ENCODE results near the gene CD27.

CD27 gene

GRCh38 chr12:6444704-6445688 lies at the start of gene CD27:
Gene CD27 (plus strand): TSS chr12:6444955. CDS start chr12:6445096, 141 bp downstream.
- Histone ChIP-seq H3K4me1 (ENCODE audit: control insufficient read depth, insufficient read depth, low read length) (no peaks in the 10 kb centered on the region), H3K27ac (ENCODE audit: extremely low read depth, low read depth, low read length) (no peak within 1 kb of the TSS), H3K9me3 (ENCODE audit: control insufficient read depth, insufficient read depth, low read depth, low read length) (no peaks in the 10 kb centered on the region), H3K36me3 (ENCODE audit: control insufficient read depth in 2 of 2, insufficient read depth in 1 of 2, low read length in 2 of 2) (no peaks in the 10 kb centered on the region), H3K4me3 (ENCODE audit: low read depth, low read length) (no peak within 1 kb of the TSS)
- no peak for TF ChIP-seq ZNF354C (tag by site-specific recombination; IDR thresholded peaks at IDR 0.05; ENCODE audit: borderline replicate concordance, low read depth)
- no peak for TF ChIP-seq ZNF558 (tag by site-specific recombination; IDR thresholded peaks at IDR 0.05)
- TF ChIP-seq ZIC2 (tag by site-specific recombination; IDR thresholded peaks at IDR 0.05), result no peak
- TF ChIP-seq BCL6B (tag by site-specific recombination; IDR thresholded peaks at IDR 0.05), result no peak
- no peak for TF ChIP-seq ZNF76 (tag by site-specific recombination; IDR thresholded peaks at IDR 0.05; ENCODE audit: borderline replicate concordance, low read depth)
- no peak for TF ChIP-seq ZBTB48 (tag by site-specific recombination; IDR thresholded peaks at IDR 0.05)
- no peak for TF ChIP-seq ZNF140 (tag by site-specific recombination; IDR thresholded peaks at IDR 0.05)
- no peak for TF ChIP-seq ZNF843 (tag by site-specific recombination; IDR thresholded peaks at IDR 0.05)
- no peak for TF ChIP-seq ZNF791 (tag by site-specific recombination; IDR thresholded peaks at IDR 0.05)
- TF ChIP-seq ZNF529 (tag by site-specific recombination; IDR thresholded peaks at IDR 0.05; ENCODE audit: insufficient replicate concordance), result no peak
- TF ChIP-seq KLF17 (tag by site-specific recombination; IDR thresholded peaks at IDR 0.05), result no peak
- no peak for TF ChIP-seq RBAK (tag by site-specific recombination; IDR thresholded peaks at IDR 0.05)
- no peak for TF ChIP-seq GLIS1 (tag by site-specific recombination; IDR thresholded peaks at IDR 0.05)
- TF ChIP-seq ZNF280C (tag by site-specific recombination; IDR thresholded peaks at IDR 0.05), result no peak
- TF ChIP-seq MEIS1 (CRISPR knock-in tag; IDR thresholded peaks at IDR 0.05; ENCODE audit: borderline replicate concordance), result no peak
- TF ChIP-seq ZNF426 (tag by site-specific recombination; IDR thresholded peaks at IDR 0.05), result no peak
- ChIA-PET CTCF (interaction anchor here (0.9 kb wide), 1 partner anchor 21 kb away, joined by 4 read pairs; no protein-coding TSS in a partner anchor), POLR2A (interaction anchor here (1.7 to 1.9 kb wide), 2 partner anchors 25 to 89 kb away, joined by 4 to 5 read pairs; partner anchors contain the start of genes GAPDH and VAMP1)

GRCh38 chr12:6396031-6396430 lies 48.7 kb upstream of the CD27 start:
- CTCF ChIA-PET, result no interaction called here
- Histone ChIP-seq H3K9me3 (ENCODE audit: control insufficient read depth, insufficient read depth, low read depth, low read length) (no peaks in the 10 kb centered on the region), H3K4me1 (ENCODE audit: control insufficient read depth, insufficient read depth, low read length) (no peaks in the 10 kb centered on the region), H3K36me3 (ENCODE audit: control insufficient read depth in 2 of 2, insufficient read depth in 1 of 2, low read length in 2 of 2) (no peaks in the 10 kb centered on the region), H3K4me3 (ENCODE audit: low read depth, low read length) (no peak overlapping the region), H3K27ac (ENCODE audit: extremely low read depth, low read depth, low read length) (no peak overlapping the region)
- TF ChIP-seq ZNF76 (tag by site-specific recombination; IDR thresholded peaks at IDR 0.05; ENCODE audit: borderline replicate concordance, low read depth), result no peak
- TF ChIP-seq ZNF48 (tag by site-specific recombination; IDR thresholded peaks at IDR 0.05), result no peak
- no peak for TF ChIP-seq ZNF837 (tag by site-specific recombination; IDR thresholded peaks at IDR 0.05)
- TF ChIP-seq AEBP2 (tag by site-specific recombination; IDR thresholded peaks at IDR 0.05; ENCODE audit: borderline replicate concordance), result no peak
- TF ChIP-seq ZSCAN23 (tag by site-specific recombination; IDR thresholded peaks at IDR 0.05), result no peak
- no peak for TF ChIP-seq ZBTB21 (tag by site-specific recombination; IDR thresholded peaks at IDR 0.05)
- TF ChIP-seq ZNF416 (tag by site-specific recombination; IDR thresholded peaks at IDR 0.05), result no peak
- no peak for TF ChIP-seq ZNF16 (tag by site-specific recombination; IDR thresholded peaks at IDR 0.05; ENCODE audit: low read depth)
- TF ChIP-seq ZNF23 (tag by site-specific recombination; IDR thresholded peaks at IDR 0.05; ENCODE audit: borderline replicate concordance), result no peak
- no peak for TF ChIP-seq ZNF596 (tag by site-specific recombination; IDR thresholded peaks at IDR 0.05)
- TF ChIP-seq ZSCAN4 (tag by site-specific recombination; IDR thresholded peaks at IDR 0.05), result no peak
- POLR2A ChIA-PET, result no interaction called here
